Ovary (tissue), 9 donors: Measurements from ENCODE around the gene TNK2. TPM values are rescaled to one million over a fixed set of nuclear protein-coding genes. Genes with fewer than 3 reads are reported as not detected.

ENCODE experiments used
- DNase-seq, 5 donors: peaks; one replicate each; pipeline ENCODE4 v3.0.0-alpha.2; 2019 to 2020
- H3K27ac ChIP-seq, 2 donors: fragments of 200-600 bp; one replicate each; pipeline versions ENCODE4 v1.5.1 to v1.8.0; 2019 to 2022
- H3K27me3 ChIP-seq: fragments of 200-600 bp; one replicate; pipeline ENCODE4 v1.8.0; 2022
- H3K36me3 ChIP-seq: fragments of 200-600 bp; sonication (generic); one replicate; pipeline ENCODE4 v1.5.1; 2019
- H3K4me1 ChIP-seq: one replicate; pipeline ENCODE4 v1.8.1; 2013; ENCODE audit warnings: mild to moderate bottlenecking, moderate library complexity; ENCODE audit not compliant: insufficient read depth
- H3K4me3 ChIP-seq: fragments of 200-600 bp; sonication (generic); one replicate; pipeline ENCODE4 v1.5.1; 2017
- H3K9me3 ChIP-seq, 2 donors: fragments of 200-600 bp in 1 of 2; sonication (generic) in 1 of 2; one replicate each; pipeline versions ENCODE4 v1.5.1 to v1.8.1; 2013 to 2019; ENCODE audit warnings: mild to moderate bottlenecking in 1 of 2, moderate library complexity in 1 of 2
- EP300 ChIP-seq: sonication (generic); formaldehyde crosslinking; IDR thresholded peaks from one replicate; pipeline ENCODE4 v1.6.1; 2017; ENCODE audit warnings: antibody characterized with exemption
- POLR2A ChIP-seq: fragments of 450-650 bp; IDR thresholded peaks from one replicate; pipeline ENCODE4 v1.6.1; 2017; ENCODE audit warnings: antibody characterized with exemption, mild to moderate bottlenecking, moderate library complexity
- WGBS, 3 donors: extraction: QIAGEN DNeasy Blood & Tissue Kit in 1 of 3; methylation state at CpG; one replicate each; pipeline versions ENCODE4 v1.1.5 to v1.1.7; 2013 to 2017; 5-methylcytosine and 5-hydroxymethylcytosine counted together
- intact Hi-C, 4 donors: fragments of 100-400 bp; cut with DNase I; formaldehyde crosslinking; loops; one replicate each; pipeline versions ENCODE4 v1.11.0 to v1.15.1; 2022 to 2023
- polyA plus RNA-seq, 2 donors: library from polyadenylated mRNA; stranded (reverse); fragments of 200-250 nt in 1 of 2; fragments of 350-450 nt in 1 of 2; fragmentation: Illumina TruSeq in 1 of 2; extraction: RNeasy Lipid Tissue Mini Kit (QIAGEN cat#74804) in 1 of 2; gene quantifications; one replicate each; pipeline ENCODE4 v1.2.3, GENCODE V29; 2013 to 2014
- total RNA-seq, 7 donors: library from RNA; depleted of rRNA in 2 of 7; stranded (reverse); fragments of >200 nt in 2 of 7; fragmentation: NEBNext Ultra II Directional in 3 of 7; extraction: Animal tissue kit (Norgen Biotek cat#: 25700) in 3 of 7; gene quantifications; one replicate each; pipeline versions ENCODE4 v1.1.0 to v1.2.4, GENCODE V29; 2016 to 2023
- TF ChIP-seq, protein P1 (sequence below), 3 donors: fragments of 450-650 bp in 2 of 3; fragments of 200-600 bp in 1 of 3; IDR thresholded peaks; one replicate each; pipeline versions ENCODE4 v1.5.1 to v1.8.0; 2016 to 2022; ENCODE audit warnings: antibody characterized with exemption in 3 of 3, mild to moderate bottlenecking in 1 of 3
- donor health status: DM: no; HTN: no; CAD: no; lungs with moderate emphysema.
- donor health status: DM: no; HTN: no; CAD: no.
- donor health status: Bipolar disorder and iron deficiency.
- donor health status: DM: yes; HTN: yes; CAD: no.
- donor health status: DM: no; HTN: no; CAD: no.
- donor health status: DM: yes; HTN: yes; CAD: no.

TNK2 gene
- total and polyA plus RNA-seq, 9 donors = 2.4 to 50.1 (median 32.4) TPM

DNA sequence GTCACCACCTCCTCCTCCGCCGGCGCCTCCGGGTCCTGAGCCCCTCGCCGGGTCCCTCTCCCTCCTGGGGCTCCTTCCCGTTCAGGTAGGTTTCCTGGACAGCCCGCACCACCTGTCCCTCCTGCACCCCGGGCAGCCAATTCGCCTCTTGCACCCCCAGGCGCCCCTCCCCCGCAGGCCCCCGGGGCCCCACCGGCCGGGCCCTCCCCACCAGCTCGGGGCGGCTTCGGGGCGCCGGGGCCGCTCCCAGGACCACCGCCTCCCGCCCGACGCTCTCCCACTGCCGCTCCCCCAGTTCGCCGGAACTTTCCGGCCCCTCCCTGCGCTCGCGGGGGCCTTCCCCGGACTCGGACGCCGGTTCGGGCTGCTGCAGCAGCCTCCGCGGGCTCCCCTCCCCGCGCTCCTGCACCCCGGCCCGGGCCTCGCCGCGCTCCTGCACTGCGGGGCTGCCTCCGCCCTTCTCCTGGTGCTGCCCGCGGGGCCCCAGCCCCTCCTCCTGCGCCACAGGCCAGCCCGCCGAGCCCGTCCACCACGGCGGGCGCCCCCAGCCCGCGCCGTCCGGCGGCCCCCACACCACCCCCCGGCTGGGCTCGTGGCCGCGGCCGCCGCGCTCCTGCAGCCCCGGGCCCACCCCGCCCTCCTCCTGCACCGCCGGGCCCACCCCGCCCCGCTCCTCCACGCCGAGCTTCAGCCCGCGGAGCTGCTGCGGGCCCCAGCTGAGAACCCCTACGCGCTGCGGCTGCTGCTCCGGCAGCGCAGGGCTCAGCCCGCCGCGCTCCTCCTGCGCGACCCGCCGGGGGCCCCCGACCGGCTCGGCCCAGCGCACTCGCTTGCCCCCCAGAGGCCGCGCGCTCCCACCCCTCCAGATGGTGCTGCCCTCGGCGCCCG lies 587 bp upstream of the TNK2 start:
- no peaks in the 10 kb centered on the region for H3K27me3 ChIP-seq
- no peaks in the 10 kb centered on the region for H3K9me3 ChIP-seq
- H3K36me3 ChIP-seq = no peaks in the 10 kb centered on the region
- peak in 2 of 5 donors; percentile 48 to 49 for DNase-seq
- 1 to 2% (median 2%) methylated on average over 20 to 102 of the region's 103 CpGs for WGBS, 3 donors
- H3K27ac ChIP-seq = peak overlapping the region in 1 of 2 donors; percentile 32
- H3K4me1 ChIP-seq = peaks cover 11% of the 10 kb centered on the region
- intact Hi-C loops = no loop called here
- TF ChIP-seq POLR2A = no peak
- TF ChIP-seq EP300 = no peak
- TF ChIP-seq, protein P1, sequence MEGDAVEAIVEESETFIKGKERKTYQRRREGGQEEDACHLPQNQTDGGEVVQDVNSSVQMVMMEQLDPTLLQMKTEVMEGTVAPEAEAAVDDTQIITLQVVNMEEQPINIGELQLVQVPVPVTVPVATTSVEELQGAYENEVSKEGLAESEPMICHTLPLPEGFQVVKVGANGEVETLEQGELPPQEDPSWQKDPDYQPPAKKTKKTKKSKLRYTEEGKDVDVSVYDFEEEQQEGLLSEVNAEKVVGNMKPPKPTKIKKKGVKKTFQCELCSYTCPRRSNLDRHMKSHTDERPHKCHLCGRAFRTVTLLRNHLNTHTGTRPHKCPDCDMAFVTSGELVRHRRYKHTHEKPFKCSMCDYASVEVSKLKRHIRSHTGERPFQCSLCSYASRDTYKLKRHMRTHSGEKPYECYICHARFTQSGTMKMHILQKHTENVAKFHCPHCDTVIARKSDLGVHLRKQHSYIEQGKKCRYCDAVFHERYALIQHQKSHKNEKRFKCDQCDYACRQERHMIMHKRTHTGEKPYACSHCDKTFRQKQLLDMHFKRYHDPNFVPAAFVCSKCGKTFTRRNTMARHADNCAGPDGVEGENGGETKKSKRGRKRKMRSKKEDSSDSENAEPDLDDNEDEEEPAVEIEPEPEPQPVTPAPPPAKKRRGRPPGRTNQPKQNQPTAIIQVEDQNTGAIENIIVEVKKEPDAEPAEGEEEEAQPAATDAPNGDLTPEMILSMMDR (IDR thresholded peaks at IDR 0.05) = no peak
- peak overlapping the region; percentile 71 for H3K4me3 ChIP-seq

DNA sequence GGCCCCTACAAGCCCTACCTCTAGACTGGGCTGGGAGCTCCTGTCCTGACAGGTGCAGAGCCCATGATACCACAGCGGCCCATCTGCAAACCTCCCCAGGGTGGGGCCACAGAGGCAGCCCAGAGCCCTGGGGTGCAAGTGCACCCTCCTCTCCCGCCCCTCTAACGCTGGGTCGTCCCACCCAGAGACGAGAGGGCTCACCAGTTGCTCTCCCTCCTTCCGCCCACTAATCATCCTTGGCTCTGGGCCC lies 742 bp downstream of the TNK2 start:
- intact Hi-C loops = no loop called here
- no peaks in the 10 kb centered on the region for H3K27me3 ChIP-seq
- peak overlapping the region; percentile 71 for H3K4me3 ChIP-seq
- peaks cover 11% of the 10 kb centered on the region for H3K4me1 ChIP-seq
- no peak for TF ChIP-seq EP300
- TF ChIP-seq POLR2A = no peak
- TF ChIP-seq, protein P1 (IDR thresholded peaks at IDR 0.05) = no peak
- no peak for DNase-seq
- 35 to 51% (median 44%) methylated on average over 5 to 6 of the region's 6 CpGs for WGBS, 3 donors
- H3K9me3 ChIP-seq = no peaks in the 10 kb centered on the region
- H3K36me3 ChIP-seq = no peaks in the 10 kb centered on the region
- no peak overlapping the region for H3K27ac ChIP-seq

DNA sequence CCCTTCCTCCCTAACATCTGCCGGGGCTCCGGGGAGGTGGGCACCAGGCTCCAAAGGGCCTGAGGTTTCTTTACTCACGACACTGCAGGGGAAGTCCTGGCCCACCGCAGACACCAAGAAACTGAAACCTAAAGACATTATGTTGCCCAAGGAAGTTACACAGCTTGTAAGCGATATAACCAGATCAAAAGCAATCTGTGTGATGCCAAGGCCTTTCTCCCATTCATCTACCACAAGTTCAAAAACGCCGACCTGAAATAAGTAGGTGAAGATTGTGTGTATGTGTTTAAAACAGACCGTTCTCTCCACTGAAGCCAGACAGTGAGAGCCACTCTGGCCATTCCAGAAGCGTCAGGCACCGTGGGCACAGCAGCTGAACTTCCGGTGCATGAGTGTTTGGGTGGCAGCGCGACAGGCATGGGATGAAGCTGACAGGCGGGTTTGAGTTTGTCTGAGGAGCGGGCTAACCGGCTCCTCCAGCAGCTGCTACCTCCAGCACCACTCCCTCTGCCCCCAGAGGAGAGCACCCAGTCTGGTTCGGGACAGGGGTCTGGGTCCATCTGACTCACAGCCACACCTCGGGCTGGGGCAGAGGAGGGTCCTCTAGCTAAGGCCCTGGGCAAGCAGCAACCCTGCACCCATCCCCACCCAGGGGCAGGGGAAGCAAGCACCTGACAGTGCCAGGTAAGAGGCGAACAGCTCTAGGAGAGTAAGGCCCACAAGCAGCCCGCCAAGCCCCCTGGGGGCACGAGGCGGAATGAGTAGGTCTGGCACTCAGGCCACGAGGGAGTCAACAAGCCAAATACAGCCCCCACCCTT lies 1.3 kb downstream of the TNK2 start:
- TF ChIP-seq, protein P1 (IDR thresholded peaks at IDR 0.05) = no peak
- TF ChIP-seq EP300 = no peak
- TF ChIP-seq POLR2A = no peak
- intact Hi-C loops = no loop called here
- peak in 1 of 5 donors; percentile 15 for DNase-seq
- no peaks in the 10 kb centered on the region for H3K9me3 ChIP-seq
- 73 to 84% (median 82%) methylated on average over 23 of the region's 23 CpGs for WGBS, 3 donors
- no peaks in the 10 kb centered on the region for H3K36me3 ChIP-seq
- peaks cover 11% of the 10 kb centered on the region for H3K4me1 ChIP-seq
- H3K27me3 ChIP-seq = no peaks in the 10 kb centered on the region
- H3K4me3 ChIP-seq = no peak overlapping the region
- no peak overlapping the region for H3K27ac ChIP-seq

DNA sequence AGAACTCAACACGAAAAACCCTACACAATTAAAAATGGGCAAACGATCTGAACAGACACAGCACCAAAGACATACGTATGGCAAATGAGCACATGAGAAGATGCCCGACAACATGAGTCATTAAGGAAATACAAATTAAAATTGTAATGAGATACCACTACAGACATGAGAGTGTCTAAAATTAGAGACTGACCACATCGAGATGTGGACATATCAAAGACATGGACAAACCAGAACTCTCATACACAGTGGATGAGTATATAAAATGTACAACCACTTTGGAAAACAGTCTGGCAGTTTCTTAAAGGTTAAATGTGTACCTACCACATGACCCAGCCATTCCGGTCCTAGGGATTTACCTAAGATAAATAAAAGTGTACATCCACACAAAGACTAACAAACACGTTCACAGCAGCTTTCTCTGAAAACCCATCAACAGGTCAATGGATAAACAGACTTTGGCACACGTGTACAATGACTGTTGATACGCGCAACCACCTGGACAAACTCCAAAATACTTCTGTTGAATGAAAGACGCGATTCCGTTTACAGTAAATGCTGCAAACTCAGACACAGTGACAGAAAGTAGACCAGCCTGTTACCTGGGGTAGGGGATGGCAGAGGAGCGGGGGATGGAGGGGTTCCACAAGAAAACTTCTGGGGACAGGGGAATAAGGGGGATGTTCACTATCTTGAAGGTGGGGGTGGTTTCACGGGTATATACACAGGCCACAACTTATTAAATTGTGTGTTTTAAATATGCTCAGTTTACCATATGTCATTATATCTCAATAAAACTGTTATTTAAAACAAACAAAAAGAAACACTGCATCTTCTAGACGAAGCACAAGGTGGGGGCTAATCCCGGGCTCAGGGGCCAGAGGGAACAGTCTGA lies 2.1 kb downstream of the TNK2 start:
- Histone ChIP-seq H3K4me3 (no peak overlapping the region), H3K27me3 (no peaks in the 10 kb centered on the region), H3K9me3 (no peaks in the 10 kb centered on the region), H3K4me1 (peaks cover 11% of the 10 kb centered on the region), H3K36me3 (no peaks in the 10 kb centered on the region), H3K27ac (no peak overlapping the region)
- WGBS, 3 donors = 83 to 86% (median 84%) methylated on average over 17 of the region's 17 CpGs
- DNase-seq = peak in 1 of 5 donors; percentile 14
- intact Hi-C loops = no loop called here
- TF ChIP-seq, protein P1 (IDR thresholded peaks at IDR 0.05) = no peak
- TF ChIP-seq POLR2A = no peak
- TF ChIP-seq EP300 = no peak
